NB4 (cell line): ENCODE data around the gene PVALB.

Experiments
- MYC ChIP-seq: IDR thresholded peaks from 2 replicates; pipeline ENCODE4 v1.6.1; 2011; ENCODE audit warnings: low read depth, low read length
- POLR2A ChIP-seq: IDR thresholded peaks from 2 replicates; pipeline ENCODE4 v1.6.1; 2011; ENCODE audit warnings: mild to moderate bottlenecking; ENCODE audit not compliant: insufficient read length; ENCODE audit errors: extremely low read depth
- TF ChIP-seq, protein P1 (sequence below): IDR thresholded peaks from one replicate; pipeline ENCODE4 v1.5.1; 2012; ENCODE audit warnings: low read depth, low read length
- TF ChIP-seq, protein P2 (sequence below): IDR thresholded peaks from 2 replicates; pipeline ENCODE4 v1.6.1; 2011; ENCODE audit warnings: low read depth, low read length

DNA sequence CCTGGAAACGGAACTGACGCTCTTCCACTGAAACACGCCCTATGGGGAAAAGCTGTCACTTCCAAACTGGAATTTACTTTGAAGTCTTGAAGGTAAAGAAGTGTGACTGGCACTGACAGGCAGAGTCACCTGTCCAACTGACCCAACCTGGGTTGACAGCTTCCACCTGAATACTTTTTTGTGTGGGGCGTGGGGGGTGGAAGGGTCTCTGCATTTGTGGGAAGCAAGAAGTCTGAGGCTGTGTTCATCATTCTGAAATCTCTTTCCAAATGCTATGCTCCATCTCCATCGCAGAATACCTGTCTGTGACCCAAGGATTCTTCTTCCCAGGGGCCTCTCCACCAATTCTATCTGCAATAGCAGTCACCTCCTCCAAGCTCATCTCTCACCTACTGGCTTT is 48.7 kb downstream of the PVALB start:
- TF ChIP-seq, protein P1, sequence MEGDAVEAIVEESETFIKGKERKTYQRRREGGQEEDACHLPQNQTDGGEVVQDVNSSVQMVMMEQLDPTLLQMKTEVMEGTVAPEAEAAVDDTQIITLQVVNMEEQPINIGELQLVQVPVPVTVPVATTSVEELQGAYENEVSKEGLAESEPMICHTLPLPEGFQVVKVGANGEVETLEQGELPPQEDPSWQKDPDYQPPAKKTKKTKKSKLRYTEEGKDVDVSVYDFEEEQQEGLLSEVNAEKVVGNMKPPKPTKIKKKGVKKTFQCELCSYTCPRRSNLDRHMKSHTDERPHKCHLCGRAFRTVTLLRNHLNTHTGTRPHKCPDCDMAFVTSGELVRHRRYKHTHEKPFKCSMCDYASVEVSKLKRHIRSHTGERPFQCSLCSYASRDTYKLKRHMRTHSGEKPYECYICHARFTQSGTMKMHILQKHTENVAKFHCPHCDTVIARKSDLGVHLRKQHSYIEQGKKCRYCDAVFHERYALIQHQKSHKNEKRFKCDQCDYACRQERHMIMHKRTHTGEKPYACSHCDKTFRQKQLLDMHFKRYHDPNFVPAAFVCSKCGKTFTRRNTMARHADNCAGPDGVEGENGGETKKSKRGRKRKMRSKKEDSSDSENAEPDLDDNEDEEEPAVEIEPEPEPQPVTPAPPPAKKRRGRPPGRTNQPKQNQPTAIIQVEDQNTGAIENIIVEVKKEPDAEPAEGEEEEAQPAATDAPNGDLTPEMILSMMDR = no peak
- TF ChIP-seq, protein P2, sequence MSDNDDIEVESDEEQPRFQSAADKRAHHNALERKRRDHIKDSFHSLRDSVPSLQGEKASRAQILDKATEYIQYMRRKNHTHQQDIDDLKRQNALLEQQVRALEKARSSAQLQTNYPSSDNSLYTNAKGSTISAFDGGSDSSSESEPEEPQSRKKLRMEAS = no peak
- no peak for TF ChIP-seq MYC
- no peak for TF ChIP-seq POLR2A
